D721Med (cell line): ENCODE results near the gene RPL23.

Source experiments
- DNase-seq: peaks from one replicate; pipeline ENCODE4 v3.0.0; 2011; ENCODE audit warnings: low spot score; ENCODE audit not compliant: insufficient read length
- FAIRE-seq: peaks from 2 replicates; lab custom pipeline; 2011; peaks lifted over from hg19 to GRCh38; lab: Jason Lieb, UNC
- CTCF ChIP-seq: IDR thresholded peaks from 2 replicates; pipeline ENCODE4 v1.5.1; 2012; ENCODE audit warnings: mild to moderate bottlenecking, control low read depth; ENCODE audit not compliant: insufficient read depth; ENCODE audit errors: missing control alignments

The RPL23 gene

GRCh38 chr17:38848939-38849605 is 4.4 kb downstream of the RPL23 start:
- no peak for FAIRE-seq
- TF ChIP-seq CTCF = no peak

GRCh38 chr17:38848557-38848891 is 5.0 kb downstream of the RPL23 start:
- no peak for TF ChIP-seq CTCF
- DNase-seq (no peak), FAIRE-seq (no peak)

More at GRCh38 chr17:38848939-38849605, 4.4 kb downstream of the RPL23 start:
- no peak for DNase-seq

GRCh38 chr17:38844261-38844757 is 9.2 kb downstream of the RPL23 start:
- TF ChIP-seq CTCF = no peak
- DNase-seq (no peak), FAIRE-seq (no peak)

- DNase-seq (no peak), FAIRE-seq (no peak)
These were observed 27.7 kb downstream of the RPL23 start for GRCh38 chr17:38825762-38826247.

GRCh38 chr17:38824899-38825761 is 28.4 kb downstream of the RPL23 start, which contains the start of gene CWC25:
CWC25 (minus strand) TSS chr17:38825321; CDS start chr17:38825183, 138 bp downstream.
- FAIRE-seq (no peak), DNase-seq (peak; percentile 81)
- TF ChIP-seq CTCF = no peak

More at GRCh38 chr17:38825762-38826247, 27.7 kb downstream of the RPL23 start:
- no peak for TF ChIP-seq CTCF

GRCh38 chr17:38815576-38816193 is 37.8 kb downstream of the RPL23 start:
- DNase-seq = no peak
- no peak for FAIRE-seq
- no peak for TF ChIP-seq CTCF
